HCT116 (cell line): ENCODE measurements around the gene PIAS4. TPM values are rescaled to one million over a fixed set of nuclear protein-coding genes. Genes with fewer than 3 reads are reported as not detected.

ENCODE experiments used
- ATAC-seq: fragments of 200-7000 bp; cut with Tn5 transposase; 2 replicates; pipeline ENCODE4 v1.9.1; 2020; ENCODE audit warnings: mild to moderate bottlenecking, moderate library complexity
- BruUV-seq: library from RNA; stranded (reverse); fragments of 400-500 nt; replicated peaks from 2 replicates; lab custom pipeline; 2021; lab: Mats Ljungman, UMichigan
- CTCF ChIA-PET: fragments of 300-600 bp; sonication (Branson Sonifier 250); formaldehyde crosslinking; loops from one replicate; lab custom pipeline; 2021; ENCODE audit warnings: antibody characterized with exemption; lab: Charles Lee
- POLR2A ChIA-PET: fragments of 300-600, 350-600 bp; sonication (Branson Sonifier 250); formaldehyde crosslinking; loops from one replicate; lab custom pipeline; 2021; ENCODE audit warnings: antibody characterized with exemption; lab: Charles Lee
- RAD21 ChIA-PET, 2 experiments: fragments of 300-600 bp; sonication (Branson Sonifier 250); formaldehyde crosslinking; loops; one replicate each; lab custom pipeline; 2023; ENCODE audit warnings: low total read pairs in 2 of 2; ENCODE audit not compliant: uncharacterized antibody in 2 of 2, unreplicated experiment in 2 of 2, low non-redundant PET in 1 of 2; lab: Charles Lee
- DNase-seq: peaks from one replicate; pipeline ENCODE4 v3.0.0-alpha.2; 2010; ENCODE audit warnings: low read depth, low spot score
- H2AFZ ChIP-seq: fragments of 200-600 bp; shearing (Covaris generic), sonication (generic); 2 replicates; pipeline ENCODE4 v1.6.1; 2017; ENCODE audit warnings: low read depth, mixed run types, mixed read lengths, antibody characterized with exemption, low read length; ENCODE audit not compliant: poor library complexity, severe bottlenecking
- H3K27ac ChIP-seq: 2 replicates; pipeline ENCODE4 v1.5.1; 2012; ENCODE audit warnings: low read depth, low read length
- H3K27me3 ChIP-seq: fragments of 200-600 bp; sonication (generic); 2 replicates; pipeline ENCODE4 v1.6.1; 2016; ENCODE audit warnings: mixed run types, low read length, mixed read lengths; ENCODE audit not compliant: insufficient read depth
- H3K36me3 ChIP-seq, 2 experiments: fragments of 200-500 bp in 1 of 2; fragments of 200-600 bp in 1 of 2; sonication (Bioruptor generic) in 1 of 2; sonication (generic) in 1 of 2; 2 replicates each; pipeline versions ENCODE4 v1.5.1 to v1.6.1; 2014 to 2016; ENCODE audit warnings: low read length in 2 of 2, inconsistent platforms in 1 of 2, mixed read lengths in 1 of 2, mixed run types in 1 of 2; ENCODE audit not compliant: insufficient read depth in 2 of 2, control insufficient read depth in 1 of 2
- H3K4me1 ChIP-seq, 2 experiments: fragments of 200-600 bp in 1 of 2; sonication (generic) in 1 of 2; 2 replicates each; pipeline versions ENCODE4 v1.5.1 to v1.6.1; 2012 to 2017; ENCODE audit warnings: low read length in 2 of 2, inconsistent platforms in 1 of 2, mild to moderate bottlenecking in 1 of 2, mixed read lengths in 1 of 2, mixed run types in 1 of 2, moderate library complexity in 1 of 2; ENCODE audit not compliant: insufficient read depth in 2 of 2, control insufficient read depth in 1 of 2
- H3K4me2 ChIP-seq: fragments of 200-600 bp; sonication (generic); 2 replicates; pipeline ENCODE4 v1.6.1; 2017; ENCODE audit warnings: mixed run types, low read length, mixed read lengths
- H3K4me3 ChIP-seq, 2 experiments: fragments of 200-600 bp in 1 of 2; sonication (generic) in 1 of 2; replicated peaks in 1 of 2; 2 replicates each; pipeline ENCODE4 v1.5.1; 2011 to 2016; ENCODE audit warnings: low read length in 2 of 2, control low read depth in 1 of 2, low read depth in 1 of 2, mild to moderate bottlenecking in 1 of 2, mixed read lengths in 1 of 2, mixed run types in 1 of 2
- H3K79me2 ChIP-seq: fragments of 200-600 bp; sonication (generic); 2 replicates; pipeline ENCODE4 v1.6.1; 2017; ENCODE audit warnings: mild to moderate bottlenecking, mixed run types, low read length, moderate library complexity, mixed read lengths; ENCODE audit not compliant: insufficient read depth
- H3K9ac ChIP-seq: fragments of 200-600 bp; sonication (generic); 2 replicates; pipeline ENCODE4 v1.6.1; 2016; ENCODE audit warnings: low read length, mixed read lengths
- H3K9me2 ChIP-seq: fragments of 200-600 bp; sonication (generic), shearing (Covaris generic); 2 replicates; pipeline ENCODE4 v1.6.1; 2017; ENCODE audit warnings: mixed run types, mild to moderate bottlenecking, moderate library complexity; ENCODE audit not compliant: insufficient read depth
- H3K9me3 ChIP-seq, 2 experiments: fragments of 200-500 bp in 1 of 2; fragments of 200-600 bp in 1 of 2; sonication (Bioruptor generic) in 1 of 2; sonication (generic) in 1 of 2; 2 replicates each; pipeline ENCODE4 v1.6.1; 2014 to 2017; ENCODE audit warnings: low read length in 2 of 2, mixed read lengths in 2 of 2, inconsistent platforms in 1 of 2, low read depth in 1 of 2, mild to moderate bottlenecking in 1 of 2, mixed run types in 1 of 2, moderate library complexity in 1 of 2; ENCODE audit not compliant: control insufficient read depth in 1 of 2, insufficient read depth in 1 of 2
- H4K20me1 ChIP-seq: fragments of 200-600 bp; sonication (generic), shearing (Covaris generic); 2 replicates; pipeline ENCODE4 v1.6.1; 2017; ENCODE audit warnings: mixed run types, mild to moderate bottlenecking, moderate library complexity; ENCODE audit not compliant: insufficient read depth
- CTCF ChIP-seq, 3 experiments: fragments of 200-600 bp in 1 of 3; sonication (generic) in 1 of 3; IDR thresholded peaks in 2 of 3; conservative IDR thresholded peaks in 1 of 3; 2 replicates each; pipeline ENCODE4 v1.5.1; 2012 to 2017; ENCODE audit warnings: low read depth in 2 of 3, low read length in 2 of 3, antibody characterized with exemption in 1 of 3, borderline replicate concordance in 1 of 3, control low read depth in 1 of 3, mild to moderate bottlenecking in 1 of 3, mixed read lengths in 1 of 3, mixed run types in 1 of 3, moderate library complexity in 1 of 3; ENCODE audit not compliant: insufficient read depth in 1 of 3
- ELF1 ChIP-seq: IDR thresholded peaks from 2 replicates; pipeline ENCODE4 v1.6.1; 2012; ENCODE audit warnings: low read depth, borderline replicate concordance
- EZH2 ChIP-seq: fragments of 200-600 bp; sonication (generic); IDR thresholded peaks from 2 replicates; pipeline ENCODE4 v1.6.1; 2017; ENCODE audit warnings: antibody characterized with exemption, mixed run types
- FOSL1 ChIP-seq: IDR thresholded peaks from 2 replicates; pipeline ENCODE4 v1.6.1; 2012; ENCODE audit warnings: low read depth
- JUND ChIP-seq: IDR thresholded peaks from 2 replicates; pipeline ENCODE4 v1.6.1; 2012
- MAX ChIP-seq: IDR thresholded peaks from 2 replicates; pipeline ENCODE4 v1.6.1; 2012
- POLR2A ChIP-seq: IDR thresholded peaks from 2 replicates; pipeline ENCODE4 v1.7.0; 2011; ENCODE audit warnings: borderline replicate concordance; ENCODE audit not compliant: insufficient read depth, insufficient read length; ENCODE audit errors: extremely low read depth
- POLR2AphosphoS5 ChIP-seq: IDR thresholded peaks from 2 replicates; pipeline ENCODE4 v1.6.1; 2011; ENCODE audit warnings: mild to moderate bottlenecking, low read depth, low read length, moderate library complexity
- RAD21 ChIP-seq: IDR thresholded peaks from 2 replicates; pipeline ENCODE4 v1.6.1; 2012; ENCODE audit warnings: low read depth, mild to moderate bottlenecking
- SIN3A ChIP-seq: IDR thresholded peaks from 2 replicates; pipeline ENCODE4 v1.6.1; 2012; ENCODE audit warnings: low read depth
- SP1 ChIP-seq: IDR thresholded peaks from 2 replicates; pipeline ENCODE4 v1.6.1; 2012; ENCODE audit warnings: low read depth
- TCF7L2 ChIP-seq: IDR thresholded peaks from 2 replicates; pipeline ENCODE4 v1.7.0; 2011; ENCODE audit warnings: borderline replicate concordance, inconsistent platforms; ENCODE audit not compliant: insufficient read depth, insufficient read length; ENCODE audit errors: extremely low read depth
- YY1 ChIP-seq: IDR thresholded peaks from 2 replicates; pipeline ENCODE4 v1.6.1; 2011; ENCODE audit warnings: low read length, low read depth, moderate library complexity, mild to moderate bottlenecking; ENCODE audit not compliant: insufficient replicate concordance; ENCODE audit errors: extremely low read depth
- ZBTB33 ChIP-seq: IDR thresholded peaks from 2 replicates; pipeline ENCODE4 v1.6.1; 2011; ENCODE audit warnings: mild to moderate bottlenecking, low read length, moderate library complexity; ENCODE audit not compliant: insufficient replicate concordance; ENCODE audit errors: extremely low read depth
- ZFX ChIP-seq: fragments of 450-650 bp; IDR thresholded peaks from 2 replicates; pipeline ENCODE4 v1.6.1; 2017
- intact Hi-C: fragments of 100-400 bp; cut with micrococcal nuclease; formaldehyde crosslinking; loops from 2 replicates; pipeline ENCODE4 v1.10.0; 2022
- total RNA-seq: library from RNA; stranded (reverse); gene quantifications from one replicate; pipeline ENCODE4 v1.2.1, GENCODE V29; 2021; ENCODE audit not compliant: unreplicated experiment
- TF ChIP-seq, protein P1 (sequence below): IDR thresholded peaks from 2 replicates; pipeline ENCODE4 v1.6.1; 2012; ENCODE audit warnings: low read depth
- TF ChIP-seq, protein P2 (sequence below): IDR thresholded peaks from 2 replicates; pipeline ENCODE4 v1.6.1; 2012

Gene PIAS4
- total RNA-seq, 1 experiment from 2014 or later: 28.4 TPM

DNA sequence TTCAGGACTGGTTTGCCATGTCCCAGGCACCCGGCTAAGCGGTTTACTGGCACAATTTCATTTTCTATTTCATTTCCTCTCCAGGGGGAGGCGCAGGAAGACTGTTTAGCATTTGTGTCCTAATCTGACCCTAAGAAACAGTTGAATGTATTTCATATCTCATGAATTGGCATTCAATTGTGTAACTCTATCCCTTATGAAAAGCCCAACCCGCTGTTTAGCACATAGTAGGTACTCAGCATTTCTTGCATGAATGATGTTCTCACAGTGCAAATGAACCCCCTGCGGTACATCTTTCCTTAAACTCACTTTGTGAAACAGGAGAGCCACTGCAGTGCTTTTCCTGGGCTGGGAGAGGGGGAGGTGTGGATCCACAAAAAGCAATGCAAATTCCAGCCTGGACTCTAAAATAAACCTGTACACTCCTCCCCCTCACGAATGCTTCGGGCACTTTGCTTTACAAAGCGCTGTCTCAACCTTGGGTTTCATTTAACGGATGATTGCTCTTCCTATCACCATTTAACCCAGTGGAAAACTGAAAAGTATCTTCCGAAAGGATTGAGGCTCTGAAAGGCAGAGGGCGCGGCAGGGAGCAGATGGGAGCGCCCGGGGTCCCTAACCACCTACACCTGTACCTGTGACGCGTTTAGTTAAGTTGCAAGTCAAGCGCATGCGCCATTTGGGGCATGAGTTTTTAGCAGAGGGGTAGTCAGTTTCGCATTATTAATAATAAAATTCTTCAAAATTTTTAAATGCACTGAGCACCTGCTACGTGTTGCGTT lies 21.1 kb upstream of the PIAS4 start:
- peaks cover 22 to 51% of the 10 kb centered on the region in 2 experiments for H3K4me1 ChIP-seq
- H3K36me3 ChIP-seq: peaks cover 24 to 35% of the 10 kb centered on the region in 2 experiments
- RAD21 ChIA-PET: no interaction called here
- H4K20me1 ChIP-seq: peaks cover 33% of the 10 kb centered on the region; the same call in 1 of the 2 replicates
- H3K79me2 ChIP-seq: peaks cover 39% of the 10 kb centered on the region
- CTCF ChIA-PET: interaction anchor here (1.0 to 2.1 kb wide), 6 partner anchors 15 to 222 kb away, joined by 3 to 14 read pairs (median 6); partner anchors contain the start of gene DAPK3
- no peaks in the 10 kb centered on the region for H3K9me3 ChIP-seq
- ATAC-seq (peak; percentile 53), DNase-seq (peak; percentile 74)
- intact Hi-C loops: loop anchor here (1.0 to 5.0 kb wide), 3 partner anchors 134 to 218 kb away; no protein-coding TSS in a partner anchor
- H3K27ac ChIP-seq: peak overlapping the region; percentile 98
- H3K9me2 ChIP-seq: no peaks in the 10 kb centered on the region
- H2AFZ ChIP-seq: peak overlapping the region; percentile 95
- peak overlapping the region; percentile 99 for H3K9ac ChIP-seq
- H3K27me3 ChIP-seq: no peaks in the 10 kb centered on the region
- POLR2A ChIA-PET: interaction anchor here (1.3 to 3.1 kb wide), 10 partner anchors 10 to 485 kb away, joined by 3 to 60 read pairs (median 6); partner anchors contain the start of genes DAPK3, MRPL54 and YJU2
- peak overlapping the region; percentile 84 for H3K4me2 ChIP-seq
- peak overlapping the region; percentile 95 for H3K4me3 ChIP-seq
- BruUV-seq: no TSS peak
- TF ChIP-seq ZBTB33 (no peak), RAD21 (peak; percentile 83), SP1 (0 out of 2 replicates have a peak, but pooled peaks have one; percentile 15), ZFX (no peak), CTCF (IDR thresholded peaks at IDR 0.05 in 2 of 3, conservative IDR thresholded peaks at IDR 0.05 in 1 of 3; ENCODE audit: borderline replicate concordance in 1 of 3, insufficient read depth in 1 of 3, low read depth in 2 of 3, low read length in 2 of 3) (peak; percentile 54 to 88 (median 71); a peak in 5 of 6 replicates), EZH2 (no peak), YY1 (no peak), TCF7L2 (no peak), JUND (no peak), MAX (no peak; the same call in 1 of the 2 replicates), POLR2A (peak; percentile 57), POLR2AphosphoS5 (no peak), SIN3A (peak; percentile 24; the same call in 1 of the 2 replicates), ELF1 (no peak), FOSL1 (no peak)
- TF ChIP-seq, protein P1, sequence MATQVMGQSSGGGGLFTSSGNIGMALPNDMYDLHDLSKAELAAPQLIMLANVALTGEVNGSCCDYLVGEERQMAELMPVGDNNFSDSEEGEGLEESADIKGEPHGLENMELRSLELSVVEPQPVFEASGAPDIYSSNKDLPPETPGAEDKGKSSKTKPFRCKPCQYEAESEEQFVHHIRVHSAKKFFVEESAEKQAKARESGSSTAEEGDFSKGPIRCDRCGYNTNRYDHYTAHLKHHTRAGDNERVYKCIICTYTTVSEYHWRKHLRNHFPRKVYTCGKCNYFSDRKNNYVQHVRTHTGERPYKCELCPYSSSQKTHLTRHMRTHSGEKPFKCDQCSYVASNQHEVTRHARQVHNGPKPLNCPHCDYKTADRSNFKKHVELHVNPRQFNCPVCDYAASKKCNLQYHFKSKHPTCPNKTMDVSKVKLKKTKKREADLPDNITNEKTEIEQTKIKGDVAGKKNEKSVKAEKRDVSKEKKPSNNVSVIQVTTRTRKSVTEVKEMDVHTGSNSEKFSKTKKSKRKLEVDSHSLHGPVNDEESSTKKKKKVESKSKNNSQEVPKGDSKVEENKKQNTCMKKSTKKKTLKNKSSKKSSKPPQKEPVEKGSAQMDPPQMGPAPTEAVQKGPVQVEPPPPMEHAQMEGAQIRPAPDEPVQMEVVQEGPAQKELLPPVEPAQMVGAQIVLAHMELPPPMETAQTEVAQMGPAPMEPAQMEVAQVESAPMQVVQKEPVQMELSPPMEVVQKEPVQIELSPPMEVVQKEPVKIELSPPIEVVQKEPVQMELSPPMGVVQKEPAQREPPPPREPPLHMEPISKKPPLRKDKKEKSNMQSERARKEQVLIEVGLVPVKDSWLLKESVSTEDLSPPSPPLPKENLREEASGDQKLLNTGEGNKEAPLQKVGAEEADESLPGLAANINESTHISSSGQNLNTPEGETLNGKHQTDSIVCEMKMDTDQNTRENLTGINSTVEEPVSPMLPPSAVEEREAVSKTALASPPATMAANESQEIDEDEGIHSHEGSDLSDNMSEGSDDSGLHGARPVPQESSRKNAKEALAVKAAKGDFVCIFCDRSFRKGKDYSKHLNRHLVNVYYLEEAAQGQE: no peak
- TF ChIP-seq, protein P2, sequence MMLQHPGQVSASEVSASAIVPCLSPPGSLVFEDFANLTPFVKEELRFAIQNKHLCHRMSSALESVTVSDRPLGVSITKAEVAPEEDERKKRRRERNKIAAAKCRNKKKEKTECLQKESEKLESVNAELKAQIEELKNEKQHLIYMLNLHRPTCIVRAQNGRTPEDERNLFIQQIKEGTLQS: no peak
